ENCODE results near the gene DENND1A.
"Not testable (repeated sequence)": the region's sequence is repeated elsewhere in the genome, so short reads cannot be mapped to it uniquely, and the experiment has no call there.

DENND1A gene

DNA sequence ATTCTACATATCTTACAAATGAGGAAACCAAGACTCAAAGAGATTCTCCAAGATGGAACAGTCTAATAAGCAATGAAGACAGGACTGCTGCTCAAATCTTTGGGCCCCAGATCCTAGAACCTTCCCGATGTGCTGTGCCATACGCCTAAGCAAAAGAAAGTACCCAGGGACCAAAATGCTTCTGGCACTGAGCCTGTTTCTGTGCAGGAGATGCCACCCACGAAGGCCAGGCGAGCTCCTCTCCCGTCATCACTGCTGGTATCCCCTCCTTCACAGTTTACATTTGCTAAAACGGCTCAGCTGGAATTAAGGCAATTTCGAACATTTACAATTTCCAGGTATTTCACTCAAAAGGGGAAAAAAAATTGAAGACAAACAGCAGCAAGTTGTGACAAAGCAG, 277.5 kb downstream of the DENND1A start:
- DNase-seq (ENCODE audit: low read depth): no peak

DNA sequence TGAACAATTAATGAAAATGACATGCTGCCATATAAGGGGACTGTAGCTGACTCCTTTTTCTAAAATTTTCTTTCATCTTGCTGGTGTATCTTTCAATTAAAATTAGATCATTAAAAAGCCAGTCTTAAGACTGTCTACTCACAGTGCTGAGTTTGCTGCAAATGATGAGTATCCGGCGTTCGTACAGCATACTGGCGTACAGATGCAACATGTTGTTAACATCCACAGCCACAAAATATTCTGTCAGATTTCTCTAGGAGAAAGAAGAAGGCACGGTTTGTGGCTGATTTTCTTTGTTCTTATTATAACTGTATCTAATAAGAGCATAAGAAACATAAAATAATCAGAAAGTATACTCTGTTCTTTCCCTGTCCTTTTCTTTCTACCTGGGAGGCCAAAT, 278.1 kb downstream of the DENND1A start:
- DNase-seq (ENCODE audit: low read depth): no peak

DNA sequence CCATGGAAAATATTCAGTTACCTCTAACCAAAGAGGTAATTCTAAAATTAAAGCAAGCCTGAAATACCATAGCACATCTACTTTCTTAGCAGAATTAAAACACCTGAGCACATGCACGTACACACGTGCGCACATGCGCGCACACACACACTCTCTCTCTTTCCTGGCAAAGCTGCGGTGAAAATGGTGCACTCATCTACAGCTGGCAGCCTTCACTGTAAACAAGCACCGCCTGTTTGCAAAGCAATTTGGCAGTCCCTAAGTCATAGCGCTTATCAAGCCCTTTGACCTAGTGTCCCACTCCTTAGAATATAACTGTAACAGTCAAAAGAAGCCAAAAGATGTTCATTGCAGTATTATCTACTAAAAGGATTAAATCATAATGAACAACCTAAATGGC, 278.7 kb downstream of the DENND1A start:
- no peak for DNase-seq (ENCODE audit: low read depth)

DNA sequence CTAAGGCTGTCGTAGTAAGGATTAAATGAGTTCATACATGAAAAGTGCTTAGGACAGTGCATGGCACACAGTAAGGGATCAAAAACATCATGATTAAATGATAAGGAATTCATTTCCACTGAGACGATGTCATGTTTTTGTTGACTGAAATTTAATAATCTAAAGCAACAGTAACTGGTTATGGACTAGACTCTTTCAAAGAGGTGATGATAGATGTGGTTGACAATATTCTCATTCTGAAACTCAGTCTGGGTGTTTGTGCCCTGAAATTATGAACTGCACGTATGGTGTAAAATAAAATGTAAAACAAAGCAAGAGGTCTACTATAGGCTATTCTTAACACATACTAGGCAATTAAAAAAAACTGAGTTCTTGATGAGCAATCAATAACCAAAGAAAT, 280.0 kb downstream of the DENND1A start:
- DNase-seq (ENCODE audit: low read depth): no peak

DNA sequence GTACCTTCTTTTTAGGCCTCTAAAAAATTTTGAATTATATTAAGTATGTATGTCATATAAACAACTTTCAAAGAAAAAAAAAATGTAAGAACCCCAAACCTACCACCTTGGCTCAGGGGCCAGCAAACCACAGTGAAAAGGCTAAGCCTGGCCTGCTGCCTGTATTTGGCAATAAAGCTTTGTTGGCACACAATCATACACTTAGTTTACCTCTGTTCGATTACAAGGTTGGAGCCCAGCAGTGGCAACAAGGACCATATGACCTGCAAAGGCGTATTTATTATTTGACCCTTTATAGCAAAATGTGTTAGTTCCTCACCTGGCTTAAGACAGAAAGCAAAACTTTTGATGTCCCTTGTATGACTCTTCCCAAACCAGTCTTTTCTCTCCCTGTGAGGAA, 282.8 kb downstream of the DENND1A start:
- no peak for DNase-seq (ENCODE audit: low read depth)

DNA sequence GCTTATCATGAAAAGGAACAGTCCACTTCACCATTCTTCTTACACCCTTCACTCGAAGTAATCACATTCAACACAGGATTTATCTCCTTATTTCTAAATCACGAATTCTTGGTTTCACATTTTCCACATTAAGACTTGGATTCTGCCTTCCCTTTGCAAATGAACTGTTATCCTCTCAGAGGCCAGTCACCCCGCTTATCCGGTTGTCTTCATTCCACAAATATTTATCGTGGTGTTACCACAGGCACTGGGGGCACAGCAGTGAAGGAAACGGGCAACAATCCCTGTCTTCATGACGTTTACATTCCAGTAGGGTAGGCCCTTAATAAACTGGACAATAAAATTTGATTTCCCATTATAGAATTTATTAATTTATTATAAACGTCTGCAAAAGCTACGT, 284.2 kb downstream of the DENND1A start:
- DNase-seq (ENCODE audit: low read depth): no peak

DNA sequence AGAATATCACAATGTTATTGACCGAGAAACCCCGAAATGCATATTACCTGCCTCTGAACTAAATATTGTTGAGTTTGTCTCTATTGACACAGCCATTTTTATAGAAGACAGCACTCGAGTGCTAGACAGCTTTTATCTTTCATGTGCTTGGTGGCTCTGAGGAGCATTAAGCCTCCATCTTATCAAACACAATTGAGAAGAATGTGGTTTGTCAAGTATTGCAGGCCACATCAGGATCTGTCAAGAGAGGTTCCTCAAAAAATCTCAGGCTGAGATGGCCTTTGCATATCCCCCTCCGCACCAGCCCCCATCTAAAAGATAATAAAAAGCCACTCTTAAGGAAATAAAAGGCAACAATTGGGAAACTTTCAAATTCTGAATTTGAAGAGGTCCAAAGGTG, 284.8 kb downstream of the DENND1A start:
- DNase-seq (ENCODE audit: low read depth): no peak

DNA sequence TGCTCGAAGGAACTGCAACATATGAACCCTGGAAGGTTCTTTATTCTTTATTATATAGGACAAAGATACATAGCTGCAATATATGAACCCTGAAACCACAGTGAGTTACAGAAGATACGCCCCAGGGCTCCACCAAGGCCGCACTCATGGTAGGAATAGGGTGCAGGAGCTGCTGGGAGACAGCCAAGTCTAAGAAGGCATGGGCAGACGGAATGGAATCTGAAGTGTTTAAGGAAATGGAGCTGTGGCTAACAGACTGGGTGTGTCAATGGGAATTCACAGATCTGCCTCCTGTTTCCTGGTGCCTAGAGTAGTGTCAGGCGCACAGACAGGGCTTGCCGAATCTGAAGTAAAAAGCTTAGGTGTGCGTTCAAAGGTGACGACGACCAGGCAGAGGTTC, 286.4 kb downstream of the DENND1A start:
- DNase-seq (ENCODE audit: low read depth): no peak

DNA sequence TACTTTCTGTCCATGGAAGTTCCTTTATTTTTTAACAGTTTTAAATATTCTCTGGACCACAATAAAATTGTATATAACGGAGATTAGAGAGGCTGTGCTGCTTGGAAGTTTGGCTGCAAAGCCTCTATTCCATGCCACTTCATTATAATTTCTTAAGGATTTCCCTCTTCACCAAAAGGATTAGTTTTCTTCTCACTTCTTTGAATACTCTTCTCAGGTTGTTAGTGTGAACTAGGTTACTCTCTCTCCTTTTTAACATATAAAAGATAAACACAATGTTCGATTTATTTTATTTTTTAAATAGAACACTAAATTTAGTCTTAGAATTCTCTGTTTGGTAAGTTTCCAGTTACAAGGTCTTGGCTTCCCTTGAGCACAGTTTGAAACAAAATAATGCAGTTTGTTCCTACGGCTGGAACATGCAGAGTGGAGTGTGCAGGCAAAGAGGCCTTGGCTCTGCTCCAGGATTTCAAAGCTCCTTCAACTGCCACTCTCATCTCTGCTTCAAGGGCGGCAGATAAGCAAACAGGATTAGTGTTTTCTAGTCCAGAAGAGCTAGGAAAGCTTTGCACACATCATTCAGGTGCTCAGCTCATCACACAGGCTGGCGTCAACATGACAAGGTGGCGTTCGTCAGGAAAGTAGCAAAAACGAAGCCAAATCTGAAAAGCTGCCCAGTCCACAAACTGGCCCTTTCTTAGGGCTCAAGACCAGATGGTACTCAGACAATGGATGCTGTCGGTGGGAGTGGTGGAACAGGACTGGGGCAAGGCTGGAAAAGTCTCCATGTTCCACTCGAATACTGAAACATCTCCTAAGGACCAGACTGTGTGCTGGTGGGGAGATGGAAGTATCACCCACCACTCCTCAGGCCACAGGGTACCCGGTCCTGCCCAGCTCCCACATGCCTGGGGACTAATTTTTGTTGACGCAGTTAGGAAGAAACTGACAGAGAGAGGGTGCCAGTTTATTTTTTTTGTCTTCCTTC, 287.3 kb downstream of the DENND1A start:
- no peak for DNase-seq (ENCODE audit: low read depth)

DNA sequence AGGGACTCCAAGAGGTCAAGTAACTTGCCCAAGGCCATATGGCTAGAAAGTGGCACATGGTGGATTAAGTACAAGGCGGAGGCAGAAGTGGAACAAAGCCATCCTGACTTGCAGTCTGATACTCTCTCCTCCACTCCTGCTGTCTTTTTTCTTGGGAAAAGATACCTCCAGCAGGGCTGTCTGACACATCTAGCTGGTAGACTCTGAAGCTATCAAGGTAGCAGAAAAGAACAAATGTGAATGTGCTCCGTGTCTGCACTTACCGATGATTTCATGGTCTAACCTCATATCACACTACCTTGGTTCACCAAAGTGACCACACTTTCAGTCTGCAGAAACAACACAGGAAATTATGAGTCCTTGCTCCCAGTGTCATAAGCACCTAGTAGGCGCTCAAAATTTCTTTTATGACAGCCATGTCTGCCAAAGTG, 289.1 kb downstream of the DENND1A start:
- no peak for DNase-seq (ENCODE audit: low read depth)

DNA sequence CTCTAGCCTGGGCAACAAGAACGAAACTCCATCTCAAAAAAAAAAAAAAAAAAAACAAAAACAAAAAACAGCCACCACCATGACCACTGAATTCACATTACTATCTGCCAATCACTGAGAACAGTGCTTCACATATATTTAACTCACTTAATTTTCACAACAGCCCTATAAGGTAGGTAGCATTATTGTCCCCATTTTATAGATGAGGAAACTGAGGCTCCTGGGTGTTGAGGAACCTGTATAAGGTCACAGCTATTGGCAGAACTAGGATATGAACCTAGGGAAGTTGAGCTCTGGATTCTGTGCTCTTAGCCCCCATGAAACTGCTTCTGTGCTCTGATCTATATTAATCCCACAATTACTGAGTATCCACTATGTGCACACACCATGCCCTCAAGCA, 290.2 kb downstream of the DENND1A start:
- DNase-seq (ENCODE audit: low read depth): no peak

DNA sequence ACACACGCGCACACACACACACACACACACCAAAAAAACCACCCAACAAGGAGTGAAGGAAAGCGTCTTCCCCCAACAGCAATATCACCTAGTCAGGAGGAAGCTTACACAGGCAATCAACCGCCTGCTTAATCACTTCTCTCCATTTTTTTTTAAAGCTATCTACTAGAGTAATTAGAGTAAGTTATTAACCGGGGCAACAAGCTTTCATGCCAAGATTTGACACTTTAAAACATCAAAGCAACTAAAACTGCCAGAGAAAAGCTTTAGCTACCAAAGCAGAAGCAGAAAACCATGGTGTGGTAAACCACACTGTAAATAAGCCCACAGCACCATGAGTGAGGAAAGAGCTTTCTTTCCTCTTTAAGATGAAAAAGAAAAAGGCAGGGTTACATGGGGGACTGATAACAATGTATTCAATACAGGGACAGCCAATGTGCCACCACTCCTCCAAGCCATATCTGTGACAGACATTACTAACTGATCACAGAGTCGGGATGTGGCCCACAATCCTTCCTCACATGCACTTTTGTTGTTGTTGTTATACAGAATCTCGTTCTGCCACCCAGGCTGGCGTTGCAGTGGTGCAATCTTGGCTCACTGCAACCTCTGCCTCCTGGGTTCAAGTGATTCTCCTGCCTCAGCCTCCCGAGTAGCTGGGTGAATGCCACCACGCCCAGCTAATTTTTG, 291.8 kb downstream of the DENND1A start:
- no peak for DNase-seq (ENCODE audit: low read depth)

DNA sequence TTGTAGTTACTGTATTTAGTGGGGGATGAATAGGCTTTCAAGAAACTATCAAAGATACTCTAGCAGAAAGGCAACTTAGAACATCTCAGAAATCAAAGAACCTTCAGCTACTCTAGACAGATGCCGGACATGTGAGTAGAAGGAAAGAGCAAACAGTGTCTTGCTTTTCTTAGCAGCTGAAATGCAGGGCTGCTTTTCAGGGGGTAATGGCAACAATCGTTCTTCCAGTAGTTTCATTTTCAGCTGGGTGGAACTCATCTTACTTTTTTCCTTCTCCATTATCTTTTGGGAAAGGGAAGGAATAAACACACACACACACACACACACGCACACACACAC, 292.4 kb downstream of the DENND1A start:
- no peak for DNase-seq (ENCODE audit: low read depth)

DNA sequence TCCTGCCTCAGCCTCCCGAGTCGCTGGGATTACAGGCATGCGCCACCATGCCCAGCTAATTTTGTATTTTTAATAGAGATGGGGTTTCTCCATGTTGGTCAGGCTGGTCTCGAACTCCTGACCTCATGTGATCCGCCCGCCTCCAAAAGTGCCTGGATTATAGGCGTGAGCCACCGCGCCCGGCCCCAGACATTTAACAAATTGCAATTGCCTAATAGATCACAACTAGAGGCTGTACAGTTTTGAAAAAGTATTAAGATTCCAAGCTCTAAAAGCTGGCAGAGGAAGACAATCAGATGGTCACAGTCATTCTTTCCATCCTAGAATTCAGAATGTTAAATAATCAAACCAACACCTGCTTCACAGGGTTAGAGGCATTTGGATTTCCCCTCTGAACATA, 293.1 kb downstream of the DENND1A start:
- not testable (repeated sequence) for DNase-seq (ENCODE audit: low read depth)

DNA sequence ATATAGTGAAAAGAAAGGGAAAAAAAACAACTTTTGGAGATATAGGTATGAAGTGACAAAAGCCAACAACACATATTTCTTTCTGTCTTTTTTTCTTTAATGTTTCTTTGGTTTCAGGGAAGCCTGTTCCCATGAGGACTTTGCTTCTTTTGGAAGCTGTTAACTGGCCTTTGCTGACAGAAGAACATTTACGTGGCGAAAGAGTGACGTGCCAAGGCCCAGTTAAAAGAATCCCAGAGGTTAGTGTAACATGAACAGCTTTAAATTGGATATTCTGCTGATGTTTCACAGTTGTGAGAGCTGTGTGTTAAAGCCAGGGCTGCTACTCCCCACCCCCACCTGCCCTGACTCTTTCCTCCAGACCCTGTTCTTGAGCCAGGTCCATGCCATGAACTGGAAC, 298.1 kb downstream of the DENND1A start:
- no peak for DNase-seq (ENCODE audit: low read depth)

DNA sequence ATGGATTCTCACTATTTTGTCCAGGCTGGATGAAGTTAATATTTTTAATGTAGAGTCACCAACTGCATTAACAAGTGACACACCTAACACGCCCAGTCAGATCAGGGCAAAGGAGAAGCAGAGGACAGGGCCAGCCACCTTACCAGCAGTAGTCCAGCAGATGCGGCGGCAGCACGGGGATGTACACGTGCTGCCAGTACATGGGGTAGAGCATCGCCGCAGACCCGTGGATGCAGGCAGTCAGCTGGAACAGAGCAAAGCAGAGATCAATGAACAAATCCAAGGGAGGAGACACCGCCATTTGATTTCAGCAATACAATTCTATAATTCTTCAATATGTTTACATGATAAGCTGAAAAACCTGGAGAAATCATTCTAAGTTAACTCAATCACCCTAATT, 299.7 kb downstream of the DENND1A start:
- no peak for DNase-seq (ENCODE audit: low read depth)

DNA sequence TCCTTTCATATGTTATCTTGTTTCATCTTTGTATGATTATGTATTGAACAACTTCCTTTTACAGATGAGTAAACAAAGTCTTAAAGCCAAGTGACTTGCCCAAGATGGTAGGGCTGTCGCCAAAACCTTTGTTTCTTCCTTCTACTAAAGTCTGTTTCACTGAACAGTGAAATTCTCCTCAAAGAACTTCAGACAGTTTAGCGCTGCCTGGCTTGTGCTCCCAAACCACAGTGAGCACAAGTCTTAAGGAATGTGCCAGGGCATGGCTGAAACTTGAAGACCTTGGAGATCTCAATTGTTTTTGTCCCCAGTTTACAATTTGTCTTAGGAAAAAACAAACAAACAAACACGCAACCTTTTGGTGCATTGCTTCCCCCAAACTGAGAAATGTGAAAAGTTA, 300.4 kb downstream of the DENND1A start:
- no peak for DNase-seq (ENCODE audit: low read depth)

DNA sequence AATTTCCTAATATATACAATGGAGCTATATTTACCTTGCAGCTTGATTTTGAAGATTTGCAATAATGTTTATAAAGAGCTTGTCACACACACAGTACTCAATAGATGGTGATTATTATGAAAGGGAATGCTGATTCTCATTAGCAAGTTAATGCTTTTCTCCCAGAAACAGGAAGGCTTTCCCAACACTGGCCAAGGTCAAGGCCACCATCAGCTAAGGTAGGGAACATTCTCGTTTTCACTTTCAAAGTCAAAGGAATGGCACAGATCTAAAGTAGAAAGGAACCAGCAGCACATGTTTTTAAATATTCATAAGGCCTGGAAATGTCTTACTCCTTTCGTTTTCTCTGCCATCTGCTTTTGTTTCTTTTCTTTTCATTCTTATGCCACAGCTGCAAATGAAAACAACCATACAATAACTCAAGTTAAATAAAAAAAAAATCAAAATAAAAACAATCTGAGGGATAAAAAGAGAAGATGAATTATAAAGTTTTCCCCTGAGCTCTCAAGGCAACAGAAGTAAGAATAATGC, 307.1 kb downstream of the DENND1A start:
- DNase-seq (ENCODE audit: low read depth): no peak

DNA sequence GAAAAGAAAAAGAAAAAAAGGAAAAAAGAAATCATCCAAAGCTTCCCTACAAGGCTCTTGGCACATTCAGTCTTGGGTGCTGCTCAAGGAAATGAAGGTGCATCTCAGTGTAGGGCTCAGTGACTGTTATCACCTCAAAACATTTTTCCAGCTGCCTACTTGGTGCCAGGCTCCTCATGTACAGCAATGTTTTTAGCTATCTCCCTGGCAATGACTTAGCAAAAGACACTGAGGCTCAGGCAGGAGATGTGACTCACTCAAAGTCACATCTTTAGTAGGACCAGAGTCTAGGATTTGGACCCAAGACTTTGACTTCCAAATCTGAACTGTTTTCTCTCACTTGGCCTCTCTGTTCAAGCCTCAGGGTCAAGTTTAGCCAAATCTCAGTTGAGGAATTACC, 309.7 kb downstream of the DENND1A start:
- DNase-seq (ENCODE audit: low read depth): no peak

DNA sequence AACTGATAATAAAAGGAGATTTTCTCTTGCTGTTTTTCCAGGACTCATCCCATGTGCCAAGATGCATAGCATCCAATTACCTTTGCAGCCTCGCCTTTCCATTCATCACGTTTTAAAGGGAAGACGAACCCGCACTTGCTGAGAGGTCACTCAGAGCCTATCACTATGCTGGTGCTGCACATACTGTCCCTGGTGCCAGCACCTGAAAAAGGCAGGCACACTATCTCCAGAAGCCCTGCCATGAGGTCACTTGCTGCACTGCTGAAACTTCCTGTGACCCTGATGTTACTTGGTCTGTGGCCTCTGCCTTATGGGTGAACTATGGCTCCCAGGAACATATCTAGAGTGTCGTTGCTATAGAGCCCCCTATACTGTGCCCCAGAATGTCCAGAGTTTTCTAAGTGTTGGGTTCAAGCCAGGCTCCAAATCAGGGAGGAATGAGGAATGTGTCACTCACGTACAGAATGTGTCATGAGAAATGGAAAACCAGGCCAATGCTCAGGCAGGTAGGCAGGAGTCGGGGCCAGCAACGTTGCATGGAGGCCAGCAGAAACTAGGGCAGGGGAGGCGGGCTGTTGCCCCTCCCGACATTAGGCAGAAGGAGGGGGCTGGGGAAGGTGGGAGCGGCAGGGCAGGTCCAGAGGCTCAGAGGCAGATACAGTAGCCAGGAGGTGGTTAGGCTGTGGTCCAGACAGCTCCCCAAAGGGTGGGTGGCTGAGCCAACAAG, 311.8 kb downstream of the DENND1A start:
- DNase-seq (ENCODE audit: low read depth): no peak

DNA sequence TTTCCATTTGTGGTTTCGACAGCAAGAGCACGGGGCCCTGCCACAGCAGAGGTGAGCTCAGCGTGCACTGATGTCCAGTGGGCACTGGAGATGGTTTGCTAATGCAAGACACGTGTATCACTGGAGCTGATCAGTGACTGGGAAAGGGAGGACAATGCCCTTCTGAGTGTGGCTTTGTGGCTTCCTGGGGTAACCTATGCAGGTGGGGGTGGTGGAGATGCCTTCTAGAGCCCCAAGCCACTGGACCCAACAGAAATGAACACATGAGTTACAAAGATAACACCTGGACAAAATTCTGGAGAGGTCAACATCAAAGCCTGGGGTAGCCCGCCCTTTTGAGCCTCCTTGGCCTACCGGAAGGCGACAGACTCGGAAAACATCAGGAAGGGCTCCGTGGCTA, 312.6 kb downstream of the DENND1A start:
- no peak for DNase-seq (ENCODE audit: low read depth)

DNA sequence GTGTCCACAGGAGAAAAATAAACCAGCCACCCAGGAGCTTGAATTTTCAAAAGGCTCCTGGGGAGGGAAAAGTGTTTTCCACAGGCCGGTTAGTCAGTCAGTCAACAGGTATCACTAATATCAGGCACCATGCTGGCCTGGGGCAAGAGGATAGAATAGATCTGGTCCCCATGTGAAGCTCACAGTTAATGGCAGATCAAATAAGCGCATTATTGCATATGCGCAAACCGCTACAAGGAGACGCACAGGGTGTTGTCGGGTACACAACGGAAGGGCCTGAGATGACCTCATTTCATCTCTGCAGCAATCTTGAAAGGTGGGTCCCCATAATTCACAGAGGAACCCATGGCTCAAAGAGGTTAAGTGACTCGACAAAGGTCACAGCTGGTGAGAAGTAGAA, 313.2 kb downstream of the DENND1A start:
- no peak for DNase-seq (ENCODE audit: low read depth)

DNA sequence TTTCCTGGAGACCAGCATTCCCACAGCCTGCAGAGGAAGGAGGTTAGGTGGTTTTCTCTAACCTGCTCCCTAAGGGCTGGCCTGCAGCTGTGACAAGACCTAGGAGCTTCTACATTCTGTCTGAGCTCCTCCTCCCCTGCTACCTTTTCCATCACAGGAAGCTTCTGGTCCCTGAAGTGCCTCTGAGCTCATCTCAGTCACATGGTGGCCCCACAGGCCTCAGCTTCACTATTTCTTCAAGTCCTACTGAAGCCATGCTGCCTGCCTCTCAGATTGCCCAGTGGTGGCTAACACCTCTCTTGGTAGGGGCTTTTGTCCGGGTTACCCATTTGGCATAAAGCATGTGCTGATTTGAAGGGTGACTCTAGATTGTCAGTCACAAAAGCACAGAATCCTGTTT, 314.5 kb downstream of the DENND1A start:
- DNase-seq (ENCODE audit: low read depth): no peak

All from GM04503 (cell line).